ENCODE measurements around the gene KIF12.
A peak's percentile ranks its signal among the peaks of the same experiment; 100 is the strongest.

Gene KIF12

DNA sequence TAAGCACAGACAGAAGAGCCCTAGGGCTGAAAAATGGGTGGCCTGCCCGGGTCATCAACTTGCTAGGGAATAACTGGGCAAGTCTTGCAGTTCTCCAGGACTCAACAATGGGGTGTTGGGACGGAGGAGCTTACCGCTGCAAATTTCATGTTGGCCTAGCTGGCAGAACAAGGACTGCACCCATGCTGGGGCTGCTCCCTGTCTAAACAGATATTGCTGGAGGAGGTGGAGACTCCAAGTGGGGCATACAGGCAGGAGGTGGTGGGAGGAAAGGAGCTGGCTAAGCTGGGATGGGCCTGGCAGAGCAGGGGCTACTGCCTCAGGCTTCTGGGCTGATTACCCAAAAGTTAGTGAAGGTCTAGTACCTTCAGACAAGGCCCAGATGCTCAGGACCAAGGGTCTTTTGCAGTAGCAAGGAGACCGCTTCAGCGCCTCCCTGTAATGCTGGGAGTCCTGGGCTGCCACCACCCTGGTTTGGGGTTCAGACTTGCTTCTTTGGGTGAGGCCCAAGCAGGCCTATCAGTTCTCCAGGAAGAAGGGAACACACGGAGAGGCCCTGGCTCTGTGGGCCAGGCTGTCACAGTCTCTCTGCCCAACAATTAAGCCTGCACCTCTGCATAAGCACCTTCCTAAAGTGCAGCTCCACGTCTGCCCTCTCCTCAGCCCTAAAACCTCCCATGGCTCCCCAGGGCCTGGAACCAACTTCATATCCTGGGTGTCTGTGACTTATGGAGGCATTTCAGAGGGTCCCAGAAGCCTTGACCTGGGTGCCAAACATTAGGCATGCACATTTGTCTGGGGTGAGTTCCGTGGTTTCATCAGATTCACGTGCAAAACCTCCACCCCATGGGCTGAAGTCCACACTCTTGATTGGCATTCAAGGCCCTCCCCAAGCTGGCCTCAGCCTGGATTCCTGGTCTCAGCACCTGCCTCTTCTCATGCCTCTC is 24.2 kb upstream of the KIF12 start:
- DNase-seq: no peak

DNA sequence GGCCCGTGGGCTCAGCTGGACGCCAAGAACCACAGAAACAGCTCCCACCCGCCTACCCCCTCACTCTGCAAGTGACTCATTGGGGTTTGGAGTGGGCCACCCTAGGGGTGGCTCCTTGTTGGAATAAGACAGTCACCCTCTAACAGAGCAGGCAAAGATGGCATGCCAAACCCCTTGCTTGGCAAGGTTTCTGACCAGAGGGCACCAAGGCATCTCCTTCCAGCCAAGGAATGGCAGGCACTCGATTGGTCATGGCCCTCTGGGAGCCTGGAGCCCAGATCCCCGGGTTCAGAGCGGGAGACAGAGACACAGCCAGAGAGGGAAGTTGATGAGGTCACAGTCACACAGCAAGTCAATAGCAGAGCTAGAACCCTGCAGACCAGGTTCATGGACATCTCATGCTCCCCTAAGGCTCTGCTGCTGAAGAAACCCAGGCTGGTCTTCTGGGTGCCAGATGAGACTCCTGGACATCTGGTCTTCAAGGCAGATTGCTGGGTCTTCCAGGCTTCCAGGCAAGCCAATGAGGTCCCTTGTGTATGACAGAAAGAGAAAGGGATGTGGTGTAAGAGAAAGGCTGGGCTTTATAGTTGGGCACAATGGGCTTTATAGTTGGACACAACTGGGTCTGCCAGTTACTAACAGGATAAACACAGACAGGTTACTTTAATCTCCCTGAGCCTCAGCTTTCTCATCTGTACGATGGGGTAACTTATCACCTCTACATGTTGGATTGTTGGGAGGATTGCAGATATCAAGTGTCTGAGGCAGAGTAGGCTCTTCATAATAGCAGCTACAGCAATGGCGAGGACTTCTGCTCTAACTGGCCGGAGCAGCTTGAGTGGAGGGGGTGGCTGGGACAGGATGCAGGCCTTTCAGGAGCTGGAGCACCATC is 23.3 kb upstream of the KIF12 start:
- no peak for DNase-seq

DNA sequence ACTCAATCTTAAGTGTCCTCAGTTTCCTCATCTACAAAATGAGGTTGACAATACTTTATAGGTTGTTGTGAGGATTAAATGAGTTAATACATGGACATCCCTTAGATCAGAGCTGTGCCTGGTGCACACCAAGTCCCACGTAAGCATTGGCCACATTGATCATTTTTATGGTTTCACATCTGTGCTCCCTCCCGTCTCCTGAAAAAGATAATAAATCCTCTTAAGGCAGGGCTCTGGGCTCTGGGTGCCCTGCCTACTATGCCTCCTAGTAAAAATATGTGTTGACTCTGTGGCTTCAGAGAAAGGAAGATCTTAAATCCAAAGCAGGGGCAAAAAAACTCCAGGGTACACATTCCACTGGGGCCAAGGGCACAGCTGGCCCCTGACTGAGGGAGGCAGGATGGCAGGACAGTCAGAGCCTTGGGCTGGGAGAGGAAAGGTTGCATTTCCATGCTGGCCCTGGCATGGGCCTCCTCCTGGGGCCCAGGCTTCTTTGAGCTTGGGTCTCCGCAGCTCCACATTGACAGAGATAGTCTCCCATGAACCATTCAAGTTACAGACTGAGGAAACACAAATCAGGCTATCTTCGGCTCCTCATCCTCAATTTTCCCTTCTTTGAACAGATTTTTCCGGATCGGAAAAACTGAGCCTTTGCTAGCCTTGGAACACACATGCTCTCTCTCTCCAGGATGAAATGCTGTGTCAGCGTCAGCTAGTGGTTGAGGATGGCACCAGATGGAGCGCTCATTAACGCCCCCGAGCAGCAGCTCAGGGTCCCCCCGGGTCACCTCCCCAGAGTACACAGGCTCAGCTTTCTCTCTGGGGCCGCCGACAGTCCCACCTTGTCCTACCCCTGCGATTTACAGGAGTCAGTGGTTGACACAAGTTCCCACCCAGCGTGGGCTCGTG is 22.4 kb upstream of the KIF12 start:
- no peak for DNase-seq

DNA sequence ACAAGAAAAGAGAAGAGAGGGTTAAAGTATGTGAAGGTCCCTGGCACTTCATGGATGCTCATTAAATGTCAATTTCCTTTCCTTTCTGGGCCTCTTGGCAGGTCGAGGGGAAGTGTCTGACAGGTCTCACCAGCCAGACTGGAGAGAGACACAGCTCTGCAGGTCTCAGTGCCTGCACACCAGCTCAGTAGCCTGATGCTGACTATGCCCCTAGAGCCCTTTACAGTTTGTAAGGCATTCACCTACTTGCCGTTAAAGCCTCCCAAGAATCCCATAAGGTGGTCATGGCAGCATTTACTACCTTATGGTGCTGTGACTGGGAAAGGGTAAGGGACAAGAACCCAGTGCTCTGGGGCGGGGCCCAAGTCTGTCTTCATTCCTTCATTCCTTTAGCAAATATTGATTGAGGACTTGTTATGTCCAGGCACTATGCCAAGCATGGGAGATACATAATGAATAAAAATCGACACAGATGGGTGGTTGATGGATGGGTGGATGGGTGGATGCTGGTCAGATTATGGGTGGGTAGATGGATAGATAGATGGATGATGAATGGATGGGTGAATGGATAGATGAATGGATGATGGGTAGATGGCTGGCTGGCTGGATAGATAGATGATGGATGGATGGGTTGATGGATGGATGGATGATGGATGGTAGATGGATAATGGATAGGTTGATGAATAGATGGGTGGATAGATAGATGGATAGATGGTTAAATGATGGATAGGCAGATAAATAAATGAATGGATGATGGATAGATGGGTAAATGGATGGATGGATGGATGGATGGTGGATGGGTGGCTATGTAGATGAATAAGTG is 21.3 kb upstream of the KIF12 start:
- DNase-seq: no peak

DNA sequence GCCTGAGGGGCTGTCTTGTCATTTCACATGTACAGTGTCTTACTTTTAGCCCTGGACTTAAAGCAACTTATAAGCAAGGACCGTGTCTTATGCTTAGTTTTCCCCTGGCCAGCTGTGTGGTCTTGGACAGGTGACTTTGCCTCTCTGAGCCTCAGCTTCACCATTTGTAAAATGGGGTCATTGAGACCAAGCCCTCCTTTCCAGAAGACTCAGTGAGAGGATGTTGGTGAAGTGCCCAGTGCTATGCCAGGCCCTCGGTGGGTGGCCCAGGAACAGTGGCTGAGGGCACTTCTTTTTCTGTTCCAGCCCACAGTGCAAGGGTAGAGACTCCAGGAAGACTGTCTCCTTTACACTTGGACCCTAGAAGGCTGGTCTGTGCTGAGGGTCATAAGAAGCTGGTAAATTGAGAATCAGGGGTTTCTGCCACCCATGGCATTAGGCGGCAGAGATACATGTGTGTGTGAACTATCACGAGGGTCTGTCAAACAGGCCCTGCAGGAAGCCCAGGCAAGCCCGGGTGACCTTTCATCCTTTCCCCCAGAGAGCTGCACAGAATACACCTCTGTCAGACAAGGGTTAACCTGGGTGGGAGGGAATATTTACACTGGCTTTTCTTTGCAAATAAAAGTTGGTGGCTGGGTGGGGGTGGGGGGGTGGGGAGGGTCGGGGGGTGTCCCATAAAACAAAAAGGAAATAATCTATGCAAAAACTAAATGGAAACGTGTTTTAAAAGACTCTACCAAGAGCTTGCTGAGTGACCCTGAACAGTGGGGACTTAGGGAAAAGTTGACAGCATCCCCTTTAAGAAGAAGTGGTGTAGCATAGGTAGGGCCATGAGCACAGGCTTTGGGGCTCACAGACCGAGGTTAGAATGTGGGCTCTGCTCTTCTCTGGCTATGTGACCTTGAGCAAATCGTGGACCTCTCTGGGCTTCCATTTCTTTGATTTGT is 20.4 kb upstream of the KIF12 start:
- DNase-seq: no peak

DNA sequence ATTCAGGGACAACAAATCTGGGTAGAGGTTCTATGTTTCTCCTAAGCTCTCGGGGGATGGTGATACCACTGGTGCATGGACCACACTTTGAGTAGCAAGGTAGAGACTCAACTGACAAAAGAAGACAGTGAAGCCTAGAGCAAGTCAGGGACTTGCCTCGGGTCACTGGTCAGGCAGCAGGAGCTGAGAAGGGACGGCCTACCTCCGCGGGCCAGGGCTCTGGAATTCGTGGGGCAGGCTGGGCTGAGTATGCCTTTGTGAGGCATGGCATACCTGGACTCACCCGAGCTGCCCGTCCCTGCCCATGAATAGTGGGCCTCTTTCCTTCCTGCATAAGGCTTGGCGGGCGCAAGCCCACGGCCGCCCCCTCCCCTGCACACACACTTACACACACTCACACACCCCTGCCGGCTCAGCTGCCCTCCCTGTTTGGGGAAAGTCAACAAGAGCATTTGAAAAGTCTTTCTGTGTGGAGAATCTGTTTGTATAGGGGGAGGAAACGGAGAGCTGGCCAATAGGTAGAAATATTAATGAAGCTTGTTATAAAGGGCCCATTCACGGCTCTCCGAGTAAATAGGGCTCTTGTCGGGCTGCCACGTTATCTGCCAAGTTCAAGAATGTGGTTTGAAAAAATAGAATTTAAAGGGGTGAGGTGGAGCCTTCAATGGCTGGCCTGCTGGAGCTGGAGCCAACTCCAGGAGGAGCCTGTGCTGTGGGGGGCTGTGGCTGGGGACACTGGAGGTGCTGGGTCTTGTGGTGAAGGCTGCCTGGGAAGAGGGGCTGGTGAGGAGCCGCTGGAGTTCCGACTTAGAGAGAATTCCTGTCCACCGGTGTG is 19.1 kb upstream of the KIF12 start:
- no peak for DNase-seq

DNA sequence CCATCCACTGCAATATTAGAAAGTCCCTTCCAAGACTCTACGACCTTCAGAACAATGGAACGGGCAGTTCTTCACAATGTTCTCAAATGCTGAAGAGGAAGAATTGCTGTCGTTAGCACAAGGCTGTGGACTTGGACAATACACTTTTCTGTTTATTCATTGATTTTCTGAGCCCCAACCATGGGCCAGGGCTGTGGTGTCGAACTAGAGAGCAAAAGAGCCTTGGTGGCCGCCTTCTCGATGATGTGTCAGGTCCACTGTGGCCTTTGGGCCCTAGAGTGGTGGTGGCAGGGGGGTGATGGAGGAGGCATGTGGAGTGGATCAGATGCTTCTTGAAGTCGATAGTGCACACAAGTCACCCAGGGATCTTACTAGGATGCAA is 18.5 kb upstream of the KIF12 start:
- no peak for DNase-seq

DNA sequence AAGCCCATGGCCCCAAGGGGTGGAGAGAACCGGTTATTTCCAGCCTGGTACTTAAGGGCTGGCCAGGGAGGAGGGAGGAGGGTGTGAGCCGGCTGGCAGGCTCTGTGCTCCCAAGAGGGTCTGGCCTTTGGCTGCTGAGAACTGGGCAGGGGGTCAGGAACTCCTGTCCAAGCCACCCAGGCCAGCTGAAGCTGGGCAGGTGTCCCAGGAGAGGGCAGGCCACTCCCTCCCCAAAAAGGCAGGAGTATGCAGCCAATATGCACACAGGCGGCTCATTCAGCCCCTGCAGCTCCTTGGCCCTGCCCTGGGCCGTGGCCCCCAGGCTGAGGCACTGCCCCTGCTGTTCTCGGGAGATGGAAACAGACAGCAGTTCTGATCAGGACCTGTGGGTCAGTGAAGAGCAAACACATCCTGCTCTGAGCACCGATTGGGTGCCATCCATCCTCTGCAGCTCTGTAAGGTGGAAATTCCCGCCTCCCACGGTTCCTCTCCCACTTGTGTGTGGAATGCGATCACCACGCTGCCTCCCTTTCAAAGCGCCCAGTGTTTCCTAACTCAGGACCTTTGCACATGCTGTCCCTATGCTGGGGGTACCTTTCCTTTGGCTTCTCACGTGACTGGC is 17.1 kb upstream of the KIF12 start:
- no peak for DNase-seq

DNA sequence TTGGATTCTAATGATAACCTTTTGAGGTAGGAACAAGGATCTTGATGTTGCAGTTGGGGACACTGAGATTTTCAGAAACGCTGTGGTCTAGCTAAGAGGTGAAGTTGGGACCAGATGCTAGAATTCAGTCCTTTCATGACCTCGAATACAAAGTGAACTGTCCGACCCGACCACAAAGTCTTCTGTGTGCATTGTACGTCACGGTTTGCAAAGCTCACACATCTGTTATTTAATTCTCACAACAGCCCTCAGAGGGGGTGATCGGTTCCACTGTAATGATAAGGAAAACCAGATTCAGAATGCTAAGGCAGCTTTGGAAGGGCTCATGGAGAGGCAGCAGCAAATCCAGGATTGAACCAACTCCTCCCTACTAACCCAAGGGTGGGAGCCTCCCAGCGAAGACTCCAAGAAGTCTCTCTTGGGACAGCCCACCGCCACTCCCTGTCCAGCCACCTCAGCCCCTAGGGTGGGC is 16.6 kb upstream of the KIF12 start:
- DNase-seq: no peak

DNA sequence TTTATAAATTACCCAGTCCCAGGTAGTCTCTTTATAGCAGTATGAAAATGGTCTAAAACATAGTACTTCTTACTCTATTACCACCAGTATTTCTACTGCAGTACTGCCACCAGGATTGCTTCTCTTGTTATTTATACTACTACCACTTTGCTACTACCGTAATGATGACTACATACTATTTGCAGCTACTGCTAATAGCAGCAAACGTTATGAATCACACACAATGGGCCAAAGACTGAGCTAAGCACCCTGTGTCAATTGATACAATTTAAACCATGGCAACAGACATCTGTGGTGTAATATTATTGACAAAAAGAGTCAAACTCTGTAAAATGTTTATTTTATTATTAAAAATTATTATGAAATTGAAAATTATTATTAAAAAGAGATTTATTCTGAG is 15.3 kb upstream of the KIF12 start:
- DNase-seq: no peak

DNA sequence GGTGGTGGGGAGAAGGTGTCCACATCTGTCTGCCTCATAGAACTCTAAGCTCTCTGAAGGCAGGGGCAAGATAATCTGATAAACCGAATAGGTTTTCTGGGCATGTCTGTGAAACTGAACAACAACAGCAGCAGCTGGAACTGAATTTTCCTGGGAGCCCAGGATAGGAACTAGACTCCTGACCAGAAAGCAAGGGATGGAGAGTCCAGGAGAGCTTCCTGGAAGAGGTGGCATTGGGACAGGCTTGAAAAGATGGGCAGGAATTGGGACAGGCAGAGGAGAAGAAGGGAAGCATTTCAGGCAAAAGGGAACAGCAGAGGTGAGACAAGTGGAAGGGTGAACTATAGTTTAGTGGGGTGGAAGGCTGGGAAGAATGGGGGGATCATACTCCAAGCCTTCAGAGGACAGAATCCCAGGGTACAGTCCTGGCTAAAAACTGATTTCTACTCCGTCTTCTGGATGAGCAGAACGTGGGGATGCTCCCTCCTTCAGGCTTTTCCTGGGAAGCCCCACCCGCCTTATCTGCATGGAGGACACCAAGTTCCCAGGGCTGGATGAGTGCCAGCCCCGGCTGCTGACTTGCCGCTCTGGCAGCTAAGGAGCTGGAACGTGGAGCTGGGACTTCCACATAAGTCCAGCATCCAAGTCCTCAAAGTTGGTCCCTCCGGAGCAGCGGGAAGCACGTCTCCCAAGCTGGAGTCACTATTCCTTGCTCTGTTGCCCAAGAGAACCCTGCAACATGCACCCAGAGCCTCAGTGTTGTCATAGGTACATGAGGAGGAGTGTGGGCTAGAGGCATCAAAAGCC is 13.9 kb upstream of the KIF12 start:
- DNase-seq: no peak

DNA sequence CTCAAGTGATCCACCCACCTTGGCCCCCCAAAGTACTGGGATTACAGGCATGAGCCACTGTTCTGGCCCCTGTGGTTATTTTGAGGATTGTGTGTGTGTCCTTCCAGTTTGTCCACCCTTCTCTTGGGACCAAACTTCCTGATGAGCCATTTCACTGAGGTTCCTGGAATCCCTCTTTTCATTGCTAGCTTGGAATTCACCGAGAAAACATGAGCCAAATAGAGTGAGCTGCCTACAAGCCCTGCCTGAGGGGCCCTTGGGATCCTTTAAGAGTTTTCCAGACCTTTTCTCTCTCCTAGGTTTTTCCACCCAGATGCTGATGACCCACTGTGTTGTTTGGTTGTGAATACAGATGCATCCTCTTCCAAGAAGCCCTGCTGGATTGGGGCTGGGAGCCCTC is 13.2 kb upstream of the KIF12 start:
- DNase-seq: no peak

DNA sequence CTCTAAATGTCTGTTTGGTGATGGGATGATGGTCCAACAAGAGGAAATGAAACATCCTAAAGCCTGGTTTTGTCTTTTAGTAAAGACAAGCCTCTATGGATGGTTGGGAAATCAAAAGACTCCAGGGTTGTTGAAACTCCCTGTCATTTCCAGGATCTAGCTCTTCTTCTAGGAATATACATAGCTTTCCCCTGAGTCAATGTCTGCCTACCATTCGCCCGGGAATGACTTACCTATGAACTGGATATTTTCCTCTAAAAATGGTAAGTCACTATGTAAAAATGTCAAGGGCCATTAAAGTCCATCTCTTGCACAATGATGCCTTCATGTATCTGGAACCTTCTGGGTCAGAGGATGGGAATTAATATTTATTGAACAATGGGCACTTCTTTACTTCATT is 11.1 kb upstream of the KIF12 start:
- no peak for DNase-seq

DNA sequence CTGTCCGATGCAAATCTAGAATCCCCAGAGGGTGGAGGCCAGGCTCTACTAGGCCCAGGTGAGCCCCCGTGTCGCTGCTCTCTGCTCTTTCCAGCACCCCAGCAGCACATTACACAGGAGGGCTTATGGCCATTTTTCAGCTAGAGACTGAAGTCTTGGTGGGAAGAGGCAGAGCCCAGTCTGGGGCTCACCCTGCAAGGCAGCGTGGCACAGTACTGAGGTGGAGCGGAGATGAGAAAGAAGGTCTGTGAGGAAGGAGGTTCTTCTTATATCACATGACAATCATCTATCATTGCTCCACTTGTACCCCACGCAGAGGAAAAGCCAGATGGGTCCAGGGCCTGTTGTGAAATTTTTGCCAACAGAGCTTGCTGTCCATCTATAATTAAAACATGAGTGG is 10.0 kb upstream of the KIF12 start:
- no peak for DNase-seq

DNA sequence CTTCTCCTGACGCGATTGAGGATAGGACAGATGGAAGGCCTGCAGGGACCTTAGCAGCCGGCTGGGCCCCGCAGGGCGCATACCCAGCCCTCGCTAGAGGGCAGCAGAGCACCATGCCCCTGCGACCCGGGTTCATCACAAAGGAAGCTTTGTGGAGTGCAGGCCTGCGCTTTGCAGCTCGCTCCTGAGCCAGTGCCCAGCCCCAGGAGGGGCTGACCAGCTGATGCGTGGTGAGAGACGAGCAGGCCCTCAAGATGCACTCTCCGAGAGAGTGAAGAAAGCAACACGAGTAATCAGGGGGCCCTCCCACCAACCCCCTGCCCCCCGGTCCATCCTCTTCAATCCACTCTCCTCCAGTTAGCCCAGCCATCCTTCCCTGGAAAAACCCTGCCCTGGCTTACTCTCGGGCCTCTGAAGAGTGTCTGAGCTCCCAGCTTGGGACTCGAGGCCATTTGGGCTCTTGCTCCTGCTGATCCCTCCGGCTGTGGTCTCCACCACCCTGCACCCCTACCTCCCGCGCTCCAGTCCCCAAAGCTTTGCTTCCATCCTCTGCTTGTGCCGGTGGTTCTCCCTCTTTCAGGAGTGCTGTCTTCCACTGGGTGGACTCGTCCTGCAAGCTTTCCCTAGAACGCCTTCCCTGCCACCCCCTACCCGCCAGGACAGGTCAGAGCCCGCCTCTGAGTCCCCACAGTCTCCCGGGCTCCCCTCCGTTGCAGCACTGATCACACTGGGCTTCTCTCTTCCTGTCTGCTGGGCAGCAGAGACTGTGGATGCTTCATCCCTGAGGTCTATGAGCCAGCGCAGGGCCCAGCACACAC is 9.1 kb upstream of the KIF12 start:
- peak; percentile 48 for DNase-seq

DNA sequence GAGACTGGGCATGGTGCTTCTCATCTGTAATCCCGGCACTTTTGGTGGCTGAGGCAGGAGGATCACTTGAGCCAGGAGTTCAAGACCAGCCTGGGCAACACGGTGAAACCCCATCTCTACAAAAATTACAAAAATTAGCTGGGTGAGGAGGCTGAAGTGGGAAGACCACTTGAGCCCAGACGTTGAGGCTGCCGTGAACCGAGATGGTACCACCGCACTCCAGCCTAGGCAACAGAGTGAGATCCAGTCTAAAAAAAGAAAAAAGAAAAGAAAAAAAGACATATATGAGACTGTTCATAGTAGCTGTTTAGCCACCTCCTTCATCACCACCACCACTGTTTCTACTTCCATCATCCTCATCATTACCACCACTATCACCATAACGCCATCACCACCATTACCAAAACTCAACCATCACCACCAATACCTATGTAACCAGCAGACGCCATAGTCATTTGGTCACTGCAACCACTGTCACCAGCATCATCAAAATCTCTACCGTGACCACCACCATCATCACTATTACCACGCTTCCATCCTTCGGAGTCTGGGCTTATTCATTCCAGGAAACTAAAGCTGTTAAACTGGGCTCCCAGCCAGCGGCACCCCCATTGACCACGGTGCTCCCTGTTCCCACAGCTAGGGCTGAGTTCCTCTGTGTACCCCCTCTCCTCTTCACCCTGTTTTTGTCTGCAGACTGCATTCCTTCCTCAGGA is 8.4 kb upstream of the KIF12 start:
- DNase-seq: no peak

DNA sequence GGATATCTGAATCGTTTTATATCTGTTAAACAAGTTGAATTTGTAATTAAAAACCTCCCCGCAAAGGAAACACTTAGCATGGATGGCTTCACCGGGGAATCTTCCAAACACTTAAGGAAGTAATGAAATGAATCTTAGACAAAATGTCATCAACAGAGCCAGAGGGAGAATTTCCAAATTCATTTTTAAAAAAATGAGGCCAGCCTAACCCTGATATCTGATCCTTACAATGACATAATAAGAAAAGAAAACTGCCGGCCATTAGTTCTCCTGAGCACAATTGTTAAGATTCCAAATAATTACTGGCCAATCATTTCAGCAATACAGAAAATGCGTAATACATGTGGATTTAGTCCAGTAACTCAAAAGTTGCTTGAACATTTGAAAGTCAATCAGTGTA is 6.1 kb upstream of the KIF12 start:
- no peak for DNase-seq

All from CD4-positive, alpha-beta T cell treated with Interleukin-6 for 4 hours (primary cell).